Transverse colon (tissue), 3 donors: Measurements from ENCODE around the gene CCDC32.

Experiments used
- POLR2A ChIP-seq: fragments of 450-650 bp; IDR thresholded peaks from one replicate; pipeline ENCODE4 v1.6.1; 2016; ENCODE audit warnings: antibody characterized with exemption, mild to moderate bottlenecking, moderate library complexity
- TF ChIP-seq, protein P1 (sequence below), 5 experiments: fragments of 200-600 bp in 3 of 5; fragments of 450-650 bp in 2 of 5; sonication (generic) in 3 of 5; IDR thresholded peaks; 1 replicate in 2 of 5; 2 replicates in 3 of 5; pipeline ENCODE4 v1.5.1; 2016 to 2017; ENCODE audit warnings: antibody characterized with exemption in 5 of 5, inconsistent platforms in 3 of 5, mild to moderate bottlenecking in 2 of 5, moderate library complexity in 1 of 5

DNA sequence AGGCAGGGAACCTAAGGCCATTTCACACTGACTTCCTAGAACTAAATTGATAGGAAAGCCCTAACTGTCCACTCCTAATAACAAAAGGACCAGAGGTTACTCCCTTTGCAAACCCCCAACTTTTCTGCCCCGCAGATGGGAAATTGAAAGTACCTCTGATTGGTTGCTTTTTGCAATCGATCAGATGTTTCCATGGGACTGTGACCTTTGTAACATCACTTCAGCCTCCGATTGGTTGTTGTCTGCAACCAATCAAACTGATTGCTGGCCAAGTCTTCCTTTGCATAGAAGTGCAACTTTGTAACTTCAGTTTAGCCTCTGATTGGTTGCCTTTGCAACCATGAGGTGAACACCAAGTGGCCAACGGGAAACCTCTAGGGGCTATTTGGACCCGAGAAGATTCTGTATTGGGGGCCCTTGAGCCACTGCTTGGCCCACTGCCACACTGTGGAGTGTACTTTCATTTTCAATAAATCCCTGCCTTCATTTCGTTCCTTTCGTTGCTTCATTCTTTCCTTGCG, 17.9 kb upstream of the CCDC32 start:
- TF ChIP-seq POLR2A = no peak
- TF ChIP-seq, protein P1, sequence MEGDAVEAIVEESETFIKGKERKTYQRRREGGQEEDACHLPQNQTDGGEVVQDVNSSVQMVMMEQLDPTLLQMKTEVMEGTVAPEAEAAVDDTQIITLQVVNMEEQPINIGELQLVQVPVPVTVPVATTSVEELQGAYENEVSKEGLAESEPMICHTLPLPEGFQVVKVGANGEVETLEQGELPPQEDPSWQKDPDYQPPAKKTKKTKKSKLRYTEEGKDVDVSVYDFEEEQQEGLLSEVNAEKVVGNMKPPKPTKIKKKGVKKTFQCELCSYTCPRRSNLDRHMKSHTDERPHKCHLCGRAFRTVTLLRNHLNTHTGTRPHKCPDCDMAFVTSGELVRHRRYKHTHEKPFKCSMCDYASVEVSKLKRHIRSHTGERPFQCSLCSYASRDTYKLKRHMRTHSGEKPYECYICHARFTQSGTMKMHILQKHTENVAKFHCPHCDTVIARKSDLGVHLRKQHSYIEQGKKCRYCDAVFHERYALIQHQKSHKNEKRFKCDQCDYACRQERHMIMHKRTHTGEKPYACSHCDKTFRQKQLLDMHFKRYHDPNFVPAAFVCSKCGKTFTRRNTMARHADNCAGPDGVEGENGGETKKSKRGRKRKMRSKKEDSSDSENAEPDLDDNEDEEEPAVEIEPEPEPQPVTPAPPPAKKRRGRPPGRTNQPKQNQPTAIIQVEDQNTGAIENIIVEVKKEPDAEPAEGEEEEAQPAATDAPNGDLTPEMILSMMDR (IDR thresholded peaks at IDR 0.05) = no peak
